Activated CD8-positive, alpha-beta memory T cell treated with anti-CD3 and anti-CD28 coated beads, Interleukin-2, amount 10 ng/mL, durations not matched to agents 7 days and 5 days (primary cell): ENCODE results near the gene MC2R. TPM values are rescaled to one million over a fixed set of nuclear protein-coding genes. Genes with fewer than 3 reads are reported as not detected.

Experiments
- ATAC-seq: fragments of 150-1000 bp; cut with Tn5 transposase; one replicate; pipeline ENCODE4 v1.10.0; 2021; ENCODE audit warnings: moderate library complexity
- CTCF ChIA-PET: fragments of 350-600 bp; sonication (Branson Sonifier 250); formaldehyde crosslinking; loops from one replicate; lab custom pipeline; 2021; ENCODE audit warnings: antibody characterized with exemption; lab: Charles Lee
- DNase-seq: peaks from one replicate; pipeline ENCODE4 v3.0.0-alpha.2; 2020
- H3K27ac Mint-ChIP-seq: one replicate; pipeline ENCODE4 v1.8.0; 2021; ENCODE audit warnings: mild to moderate bottlenecking, mixed read lengths
- H3K27me3 Mint-ChIP-seq: one replicate; pipeline ENCODE4 v1.8.0; 2021; ENCODE audit warnings: mixed read lengths
- H3K36me3 Mint-ChIP-seq: one replicate; pipeline ENCODE4 v1.8.0; 2021; ENCODE audit warnings: mild to moderate bottlenecking, mixed read lengths
- H3K4me1 Mint-ChIP-seq: one replicate; pipeline ENCODE4 v1.8.0; 2021; ENCODE audit warnings: mixed read lengths
- H3K4me3 Mint-ChIP-seq: one replicate; pipeline ENCODE4 v1.8.0; 2021; ENCODE audit warnings: mild to moderate bottlenecking, moderate library complexity, mixed read lengths
- H3K9me3 Mint-ChIP-seq: one replicate; pipeline ENCODE4 v1.8.0; 2022; ENCODE audit warnings: low read depth, mixed read lengths
- total RNA-seq, 2 experiments: library from RNA; stranded (reverse); gene quantifications; one replicate each; pipeline ENCODE4 v1.2.3, GENCODE V29; 2021

The MC2R gene
- total RNA-seq, 2 experiments from 2014 or later = not detected

DNA sequence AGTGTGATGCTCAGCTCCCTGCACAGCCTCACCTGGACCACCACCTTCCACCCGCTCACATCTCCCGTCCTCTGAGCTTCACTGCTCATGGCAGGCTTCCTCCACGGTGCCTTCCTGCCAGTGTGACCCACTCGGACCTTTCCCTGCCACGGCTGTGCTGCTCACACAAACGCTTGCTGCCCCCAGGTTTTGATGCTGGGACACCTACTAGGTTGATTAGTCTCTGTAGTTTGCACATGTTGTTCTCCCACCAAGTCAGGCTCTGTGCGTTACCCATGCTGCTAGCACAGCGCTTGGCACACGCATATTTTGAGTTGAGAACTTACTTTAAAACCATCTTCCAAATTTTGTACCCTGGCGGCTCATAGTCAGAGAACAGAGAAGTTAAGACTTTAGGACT, 2.1 kb downstream of the MC2R start:
- no peaks in the 10 kb centered on the region for H3K9me3 Mint-ChIP-seq
- H3K4me3 Mint-ChIP-seq = no peak overlapping the region
- H3K27ac Mint-ChIP-seq = no peak overlapping the region
- CTCF ChIA-PET = interaction anchor here (0.9 kb wide), 1 partner anchor 100 kb away, joined by 3 read pairs; no protein-coding TSS in a partner anchor
- no peak for DNase-seq
- H3K4me1 Mint-ChIP-seq = no peaks in the 10 kb centered on the region
- H3K36me3 Mint-ChIP-seq = no peaks in the 10 kb centered on the region
- peaks cover 3% of the 10 kb centered on the region for H3K27me3 Mint-ChIP-seq
- no peak for ATAC-seq

DNA sequence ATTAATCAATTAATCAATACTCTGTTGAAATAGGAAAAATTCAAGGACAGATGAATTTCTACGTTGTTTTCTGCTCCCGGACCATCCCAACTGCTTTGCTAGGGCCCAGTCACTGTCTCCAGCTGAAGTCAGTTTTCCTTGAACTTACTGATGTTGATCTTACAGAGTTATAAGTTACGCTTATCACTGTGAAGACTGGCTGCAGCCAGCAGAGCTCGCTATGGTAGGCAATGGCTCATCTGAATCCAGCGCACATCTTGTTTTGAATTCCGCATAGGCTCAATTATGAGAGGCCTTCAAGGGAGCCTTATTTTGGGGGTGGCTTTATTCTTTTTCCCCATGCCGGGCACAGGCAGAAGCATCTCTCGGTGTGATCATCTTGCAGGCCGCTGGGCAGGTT, 2.7 kb downstream of the MC2R start:
- ATAC-seq (no peak), DNase-seq (no peak)
- CTCF ChIA-PET = interaction anchor here (0.9 kb wide), 1 partner anchor 100 kb away, joined by 3 read pairs; no protein-coding TSS in a partner anchor
- H3K4me1 Mint-ChIP-seq = no peaks in the 10 kb centered on the region
- peaks cover 3% of the 10 kb centered on the region for H3K27me3 Mint-ChIP-seq
- H3K36me3 Mint-ChIP-seq = no peaks in the 10 kb centered on the region
- H3K4me3 Mint-ChIP-seq = no peak overlapping the region
- no peaks in the 10 kb centered on the region for H3K9me3 Mint-ChIP-seq
- no peak overlapping the region for H3K27ac Mint-ChIP-seq

DNA sequence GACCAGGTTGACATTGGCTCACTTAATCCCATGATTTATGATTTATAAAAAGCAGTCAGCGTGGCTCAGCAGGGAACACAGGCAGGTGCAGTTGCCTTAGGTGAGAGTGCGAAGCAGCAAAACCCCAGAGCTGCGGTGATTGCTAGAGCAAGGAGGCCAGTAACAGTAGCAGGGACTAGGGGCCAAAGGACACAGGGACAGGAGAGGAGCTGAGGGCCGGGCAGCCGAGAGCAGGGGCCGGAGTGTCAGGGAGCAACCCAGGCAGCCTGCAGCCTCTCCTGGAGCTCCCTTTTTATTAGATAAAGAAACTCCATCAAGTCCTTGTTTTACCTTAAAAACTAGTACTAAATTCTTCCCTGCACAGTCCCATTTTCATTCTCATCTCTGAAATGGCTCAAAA, 4.3 kb downstream of the MC2R start:
- Mint-ChIP-seq H3K27ac (no peak overlapping the region), H3K4me3 (no peak overlapping the region), H3K36me3 (no peaks in the 10 kb centered on the region), H3K9me3 (no peaks in the 10 kb centered on the region), H3K27me3 (peaks cover 3% of the 10 kb centered on the region), H3K4me1 (no peaks in the 10 kb centered on the region)
- CTCF ChIA-PET = no interaction called here
- DNase-seq = no peak
- no peak for ATAC-seq

DNA sequence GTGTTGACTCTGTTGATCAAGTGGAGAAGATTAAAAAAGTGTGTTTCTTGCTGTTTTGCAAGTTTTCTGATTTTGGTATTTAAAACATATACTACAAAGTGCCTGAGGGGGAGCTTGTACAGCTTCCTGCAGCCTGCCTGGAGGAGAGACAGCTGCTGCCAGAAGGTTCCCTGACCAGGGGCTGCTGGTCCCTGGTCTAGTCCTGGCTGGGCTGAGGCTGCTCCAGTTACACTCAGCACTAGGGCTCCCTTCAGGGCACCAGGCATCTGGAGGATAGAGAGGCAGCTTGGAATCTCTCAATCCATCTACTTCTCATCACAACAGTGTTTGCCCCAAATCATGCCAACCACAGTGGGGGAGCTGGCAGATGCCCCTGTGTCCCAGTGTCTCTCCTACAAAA, 4.8 kb downstream of the MC2R start:
- CTCF ChIA-PET = no interaction called here
- Mint-ChIP-seq H3K4me3 (no peak overlapping the region), H3K27me3 (peaks cover 3% of the 10 kb centered on the region), H3K36me3 (no peaks in the 10 kb centered on the region), H3K9me3 (no peaks in the 10 kb centered on the region), H3K27ac (no peak overlapping the region), H3K4me1 (no peaks in the 10 kb centered on the region)
- ATAC-seq = no peak
- no peak for DNase-seq

DNA sequence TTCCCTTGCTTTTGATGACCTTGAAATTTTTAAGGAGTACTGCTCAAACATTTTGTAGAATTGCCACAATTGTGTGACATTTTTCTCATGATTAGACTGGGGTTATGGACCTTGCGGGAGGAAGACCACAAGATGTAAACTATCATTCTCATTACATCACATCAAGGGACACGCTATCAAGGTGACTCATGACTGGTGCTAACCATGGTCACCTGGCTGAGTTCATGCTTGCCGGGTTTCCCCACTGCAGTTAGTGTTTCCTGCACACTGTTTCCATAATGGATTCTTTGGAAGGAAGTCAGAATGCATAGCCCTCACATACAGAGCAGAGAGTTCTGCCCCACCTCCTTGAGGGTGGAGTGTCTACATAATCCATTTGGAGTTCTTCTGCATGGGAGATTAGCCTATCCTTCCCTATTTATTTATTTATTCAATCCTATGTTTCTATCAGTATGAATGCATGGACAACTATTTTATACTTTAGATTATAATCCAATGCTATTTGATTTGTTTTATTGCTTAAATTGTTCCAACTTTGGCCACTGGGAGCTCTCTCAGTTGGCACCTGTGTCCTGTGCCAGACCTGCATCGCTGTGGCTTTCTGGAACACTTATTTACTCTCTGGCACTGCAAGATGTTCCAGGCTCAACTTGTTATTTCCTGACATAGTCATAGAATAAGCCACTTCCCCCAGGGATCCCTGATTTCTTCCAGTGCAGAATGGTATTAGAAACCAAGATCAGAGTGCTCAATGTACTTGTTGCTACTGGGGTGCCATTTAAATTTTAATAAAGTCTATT, 6.0 kb downstream of the MC2R start:
- H3K27me3 Mint-ChIP-seq = peaks cover under 1% of the 10 kb centered on the region
- DNase-seq (no peak), ATAC-seq (no peak)
- no peaks in the 10 kb centered on the region for H3K9me3 Mint-ChIP-seq
- no peaks in the 10 kb centered on the region for H3K4me1 Mint-ChIP-seq
- no peak overlapping the region for H3K27ac Mint-ChIP-seq
- no peaks in the 10 kb centered on the region for H3K36me3 Mint-ChIP-seq
- CTCF ChIA-PET = no interaction called here
- H3K4me3 Mint-ChIP-seq = no peak overlapping the region

DNA sequence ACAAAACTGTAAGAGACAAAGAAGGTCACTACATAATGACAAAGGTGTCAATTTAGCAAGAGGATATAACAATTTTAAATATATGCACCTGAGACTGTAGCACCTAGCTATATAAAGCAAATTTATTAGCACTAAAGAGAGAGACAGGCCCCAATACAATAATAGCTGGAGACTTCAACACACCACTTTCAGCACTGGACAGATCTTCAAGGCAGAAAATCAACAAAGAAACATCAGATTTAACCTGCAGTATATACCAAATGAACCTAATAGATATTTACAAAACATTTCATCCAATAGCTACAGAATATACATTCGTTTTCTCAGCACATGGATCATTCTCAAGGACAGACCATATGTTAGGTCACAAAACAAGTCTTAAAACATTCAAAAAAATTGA, 14.7 kb downstream of the MC2R start:
- Mint-ChIP-seq H3K9me3 (peaks cover 7% of the 10 kb centered on the region), H3K36me3 (peaks cover 1% of the 10 kb centered on the region), H3K4me3 (no peak overlapping the region), H3K4me1 (no peaks in the 10 kb centered on the region), H3K27me3 (peaks cover 21% of the 10 kb centered on the region), H3K27ac (no peak overlapping the region)
- no peak for DNase-seq
- ATAC-seq = no peak
- CTCF ChIA-PET = no interaction called here

DNA sequence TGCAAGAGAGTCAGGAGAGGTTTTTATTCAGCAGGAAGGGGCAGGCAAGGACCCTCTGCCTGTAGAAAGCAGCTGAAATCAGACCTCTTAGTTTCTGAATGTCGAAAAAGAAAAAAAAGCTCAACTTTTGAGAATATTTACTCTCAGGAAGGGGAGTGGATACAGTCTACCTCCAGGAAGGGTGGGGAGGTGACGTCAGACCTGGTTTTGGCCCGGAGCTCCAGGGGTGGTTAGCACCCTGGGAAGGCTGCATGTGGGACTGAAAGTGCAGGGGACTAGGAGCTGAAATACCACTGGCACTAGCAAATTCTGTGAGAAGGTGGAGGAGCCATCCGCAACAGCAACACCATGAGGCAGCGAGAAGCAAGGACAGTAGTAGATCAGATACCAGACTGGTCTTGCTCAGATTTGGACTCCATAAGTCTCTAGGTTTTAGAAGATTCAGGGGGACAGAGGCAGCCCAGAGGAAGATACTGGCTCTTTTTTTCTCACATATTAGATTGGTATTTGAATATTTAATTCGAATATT, 19.8 kb downstream of the MC2R start:
- H3K4me3 Mint-ChIP-seq = no peak overlapping the region
- ATAC-seq (no peak), DNase-seq (no peak)
- CTCF ChIA-PET = no interaction called here
- H3K4me1 Mint-ChIP-seq = no peaks in the 10 kb centered on the region
- peaks cover 1% of the 10 kb centered on the region for H3K36me3 Mint-ChIP-seq
- H3K27ac Mint-ChIP-seq = no peak overlapping the region
- peaks cover 6% of the 10 kb centered on the region for H3K9me3 Mint-ChIP-seq
- H3K27me3 Mint-ChIP-seq = peaks cover 40% of the 10 kb centered on the region

DNA sequence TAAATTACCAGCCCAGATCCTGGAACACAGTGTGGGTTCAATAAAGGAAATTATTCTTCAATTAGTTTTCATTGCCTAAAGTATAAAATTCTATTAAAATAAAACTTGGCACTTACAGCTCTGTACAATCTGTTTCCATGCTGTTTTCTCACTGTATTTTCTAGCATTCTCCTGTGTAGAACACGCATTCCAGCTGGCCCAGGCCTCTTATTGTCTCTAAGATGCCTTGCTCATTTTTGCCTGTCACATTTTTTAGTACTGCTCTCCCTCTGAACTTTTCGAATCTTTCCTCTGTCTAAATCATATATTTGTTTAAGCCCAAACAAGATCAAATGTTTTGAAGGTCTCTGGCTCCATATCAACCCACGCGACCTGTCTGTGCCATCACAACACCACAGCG, 20.8 kb downstream of the MC2R start:
- ATAC-seq = no peak
- no peak for DNase-seq
- H3K9me3 Mint-ChIP-seq = no peaks in the 10 kb centered on the region
- H3K27ac Mint-ChIP-seq = no peak overlapping the region
- no peaks in the 10 kb centered on the region for H3K36me3 Mint-ChIP-seq
- CTCF ChIA-PET = no interaction called here
- peaks cover 37% of the 10 kb centered on the region for H3K27me3 Mint-ChIP-seq
- no peak overlapping the region for H3K4me3 Mint-ChIP-seq
- H3K4me1 Mint-ChIP-seq = no peaks in the 10 kb centered on the region

DNA sequence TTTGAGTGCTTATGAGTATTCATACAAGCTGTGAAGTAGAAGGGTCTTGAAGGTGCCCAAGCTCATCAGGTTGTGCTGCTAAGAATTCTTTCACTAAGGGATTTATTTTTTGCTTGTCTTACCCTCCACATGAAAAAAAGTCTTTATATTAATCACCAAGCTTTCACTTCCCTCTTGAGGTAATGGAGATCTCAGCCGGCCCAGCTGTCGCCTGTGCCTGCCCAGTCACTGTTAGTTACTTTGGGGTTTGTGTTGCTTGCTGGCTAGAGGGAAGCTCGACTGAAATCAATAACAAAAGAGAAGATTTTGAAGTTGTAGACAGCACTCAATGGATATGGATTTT, 21.9 kb downstream of the MC2R start:
- Mint-ChIP-seq H3K27ac (no peak overlapping the region), H3K4me1 (no peaks in the 10 kb centered on the region), H3K9me3 (no peaks in the 10 kb centered on the region), H3K36me3 (no peaks in the 10 kb centered on the region), H3K27me3 (peaks cover 33% of the 10 kb centered on the region), H3K4me3 (no peak overlapping the region)
- CTCF ChIA-PET = no interaction called here
- DNase-seq = no peak
- ATAC-seq = no peak

DNA sequence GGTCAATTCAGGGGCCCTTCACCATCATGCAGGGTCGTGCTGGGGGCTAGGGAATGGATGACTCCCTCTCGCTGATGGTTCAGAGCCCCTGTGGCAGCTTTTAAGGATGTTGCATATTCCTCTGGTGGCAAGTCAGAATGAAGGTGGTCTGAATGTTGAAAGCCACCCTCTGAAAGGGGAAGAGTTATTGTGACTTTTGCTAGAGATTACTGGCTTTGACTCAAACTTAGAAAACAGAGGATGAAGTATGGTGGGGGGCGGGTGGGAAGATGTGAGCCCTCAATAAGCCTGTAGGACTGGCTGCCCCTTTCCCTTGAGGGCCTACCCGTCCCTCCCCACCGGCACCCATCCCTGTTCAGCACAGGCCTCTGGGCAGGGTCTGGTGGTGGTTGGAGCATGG, 23.2 kb downstream of the MC2R start:
- Mint-ChIP-seq H3K27me3 (peaks cover 33% of the 10 kb centered on the region), H3K27ac (no peak overlapping the region), H3K4me3 (no peak overlapping the region), H3K4me1 (no peaks in the 10 kb centered on the region), H3K9me3 (no peaks in the 10 kb centered on the region), H3K36me3 (no peaks in the 10 kb centered on the region)
- DNase-seq = no peak
- CTCF ChIA-PET = no interaction called here
- no peak for ATAC-seq

DNA sequence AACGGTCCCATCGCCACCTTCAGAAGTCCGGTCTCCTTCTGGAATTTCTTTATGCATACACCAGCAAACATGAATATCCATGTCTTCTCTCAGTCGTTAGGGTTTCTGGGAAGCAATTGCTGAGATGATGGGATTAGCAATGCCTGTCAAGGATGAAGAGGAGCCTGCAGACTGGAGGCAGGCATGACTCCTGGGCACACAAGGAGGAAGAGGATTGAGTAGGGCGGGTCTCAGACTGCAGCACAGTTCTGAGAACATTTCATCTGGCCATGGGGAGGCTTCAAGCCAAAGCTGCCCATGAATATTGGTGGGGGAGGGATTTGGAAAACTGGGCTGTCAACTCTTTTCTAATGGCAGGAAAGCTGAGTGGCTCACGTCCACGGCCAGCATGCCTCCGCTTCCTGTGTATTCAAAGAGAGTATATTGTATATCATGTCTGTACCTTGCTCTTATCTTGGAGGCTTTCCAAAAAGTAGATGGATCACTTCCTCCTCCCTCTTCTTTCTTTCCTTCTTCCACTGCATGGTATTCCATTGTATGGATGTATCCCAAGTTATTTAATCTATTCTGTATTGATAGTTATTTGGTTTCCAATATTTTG, 24.5 kb downstream of the MC2R start:
- H3K27me3 Mint-ChIP-seq = peaks cover 33% of the 10 kb centered on the region
- H3K27ac Mint-ChIP-seq = no peak overlapping the region
- ATAC-seq (no peak), DNase-seq (no peak)
- no peak overlapping the region for H3K4me3 Mint-ChIP-seq
- CTCF ChIA-PET = no interaction called here
- H3K9me3 Mint-ChIP-seq = no peaks in the 10 kb centered on the region
- H3K4me1 Mint-ChIP-seq = no peaks in the 10 kb centered on the region
- no peaks in the 10 kb centered on the region for H3K36me3 Mint-ChIP-seq

DNA sequence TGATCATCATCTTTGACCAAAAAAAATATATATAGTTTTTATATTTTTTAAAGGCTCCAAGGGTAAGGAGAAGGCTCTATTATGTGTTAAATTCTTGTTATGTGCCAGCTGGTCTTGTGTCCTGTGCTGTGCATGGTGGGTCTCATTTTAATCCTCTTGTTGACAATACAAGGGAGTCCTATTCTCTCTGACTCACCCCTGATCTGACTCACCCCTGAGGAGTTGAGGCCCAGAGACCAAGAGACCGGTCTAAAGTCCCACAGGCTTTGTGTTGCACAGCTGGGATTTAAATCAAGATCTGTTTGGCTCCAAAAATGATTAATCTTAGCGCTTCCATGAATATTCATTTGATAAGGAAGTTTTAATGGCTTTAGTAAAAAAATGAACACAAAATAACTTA, 25.7 kb downstream of the MC2R start:
- no peak for ATAC-seq

DNA sequence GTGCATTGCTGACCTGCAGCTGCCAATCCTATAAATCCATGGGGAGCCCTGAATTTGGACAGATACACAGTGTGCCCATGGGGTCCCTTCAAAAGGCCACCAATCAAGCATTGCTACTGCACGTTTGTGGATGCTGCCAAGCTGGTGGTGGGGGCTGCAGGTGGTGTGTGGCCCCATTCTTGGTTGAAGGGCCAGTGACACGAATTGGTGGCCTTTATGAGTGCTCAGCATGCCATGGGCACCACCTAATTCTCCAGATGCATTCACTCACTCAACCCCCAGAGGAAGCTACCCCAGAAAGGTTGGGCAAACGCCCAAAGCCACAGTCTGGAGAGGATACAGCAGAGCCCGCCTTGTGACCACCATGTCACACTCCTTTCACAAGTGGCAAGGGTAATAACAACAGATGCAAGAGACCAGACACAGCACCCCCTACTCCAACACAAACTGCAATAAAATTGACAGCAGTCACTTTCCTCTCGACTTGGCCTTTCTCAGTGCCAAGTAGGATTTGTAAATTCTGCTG, 27.1 kb downstream of the MC2R start:
- Mint-ChIP-seq H3K4me3 (no peak overlapping the region), H3K27ac (no peak overlapping the region), H3K4me1 (no peaks in the 10 kb centered on the region), H3K27me3 (peaks cover 19% of the 10 kb centered on the region), H3K9me3 (no peaks in the 10 kb centered on the region), H3K36me3 (no peaks in the 10 kb centered on the region)
- DNase-seq = no peak
- ATAC-seq = no peak
- CTCF ChIA-PET = no interaction called here

More for the DNA sequence above, 25.7 kb downstream of the MC2R start:
- H3K4me1 Mint-ChIP-seq = no peaks in the 10 kb centered on the region
- H3K4me3 Mint-ChIP-seq = no peak overlapping the region
- H3K36me3 Mint-ChIP-seq = no peaks in the 10 kb centered on the region
- no peaks in the 10 kb centered on the region for H3K9me3 Mint-ChIP-seq
- H3K27ac Mint-ChIP-seq = no peak overlapping the region
- CTCF ChIA-PET = no interaction called here
- DNase-seq = no peak
- peaks cover 23% of the 10 kb centered on the region for H3K27me3 Mint-ChIP-seq

DNA sequence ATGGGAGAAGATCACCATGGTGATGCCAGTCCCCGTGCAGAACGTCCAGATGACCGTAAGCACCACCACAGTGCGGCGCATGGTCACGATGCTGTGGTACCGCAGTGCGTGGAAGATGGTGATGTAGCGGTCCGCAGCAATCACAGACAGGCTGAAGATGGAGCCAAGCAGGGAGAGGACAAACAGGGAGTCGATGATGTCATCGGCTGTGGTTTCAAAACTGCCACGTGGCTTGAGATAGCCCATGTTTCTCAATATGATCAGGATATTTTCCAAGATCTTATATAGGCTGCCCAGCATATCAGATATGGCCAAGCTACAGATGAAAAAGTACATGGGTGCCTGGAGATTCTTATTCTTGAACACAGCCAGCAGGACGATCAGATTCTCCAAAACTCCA, 30.3 kb downstream of the MC2R start:
- Mint-ChIP-seq H3K36me3 (no peaks in the 10 kb centered on the region), H3K4me3 (no peak overlapping the region), H3K4me1 (no peaks in the 10 kb centered on the region), H3K27ac (no peak overlapping the region), H3K9me3 (no peaks in the 10 kb centered on the region), H3K27me3 (peaks cover 13% of the 10 kb centered on the region)
- DNase-seq = no peak
- CTCF ChIA-PET = no interaction called here
- no peak for ATAC-seq
